Suprapubic skin (tissue), 4 donors: Measurements from ENCODE around the gene HTRA2.

ENCODE experiments used
- CTCF ChIP-seq, 2 donors: fragments of 200-600 bp in 1 of 2; fragments of 450-650 bp in 1 of 2; sonication (generic) in 1 of 2; IDR thresholded peaks; one replicate each; pipeline ENCODE4 v1.5.1; 2016 to 2019; ENCODE audit warnings: antibody characterized with exemption in 2 of 2, mild to moderate bottlenecking in 1 of 2, moderate library complexity in 1 of 2
- POLR2A ChIP-seq, 2 donors: fragments of 450-650 bp; IDR thresholded peaks; one replicate each; pipeline ENCODE4 v1.6.1; 2017; ENCODE audit warnings: antibody characterized with exemption in 2 of 2, mild to moderate bottlenecking in 2 of 2, moderate library complexity in 2 of 2
- POLR2AphosphoS5 ChIP-seq, 3 donors: sonication (generic); formaldehyde crosslinking; IDR thresholded peaks; one replicate each; pipeline ENCODE4 v1.6.1; 2017; ENCODE audit warnings: antibody characterized with exemption in 3 of 3

DNA sequence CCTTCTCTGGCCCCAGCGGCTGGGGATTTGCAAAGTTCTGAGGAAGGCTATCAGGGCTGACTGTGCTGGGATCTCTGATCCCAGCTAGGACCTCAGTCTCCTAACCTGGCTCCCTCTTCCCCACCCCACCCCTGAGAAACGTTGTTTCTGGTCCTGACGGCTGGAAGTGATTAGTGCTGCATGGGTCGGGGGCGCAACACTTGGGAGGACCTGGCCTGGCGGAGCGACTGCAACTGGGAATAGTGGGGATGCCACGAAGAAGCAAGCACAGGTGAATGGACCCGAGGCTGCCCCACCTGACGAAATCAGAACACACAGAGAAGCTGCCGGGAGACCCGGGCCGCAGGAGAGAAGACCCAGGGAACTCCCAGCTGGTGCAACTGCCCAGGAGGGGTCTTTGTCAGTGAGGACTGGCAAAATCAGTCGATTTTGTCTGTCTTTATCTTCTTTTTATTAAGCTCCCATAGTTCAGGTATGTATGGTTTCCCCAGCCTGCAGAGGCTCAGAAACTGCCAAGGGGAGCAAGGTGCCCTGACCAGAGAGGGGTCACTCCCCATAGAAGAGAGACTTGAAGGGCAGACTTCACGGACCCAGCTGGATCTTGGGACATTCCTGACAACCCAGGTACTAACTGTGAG is 29.7 kb upstream of the HTRA2 start:
- no peak for TF ChIP-seq CTCF (IDR thresholded peaks at IDR 0.05)
- TF ChIP-seq POLR2A (IDR thresholded peaks at IDR 0.05): no peak
- no peak for TF ChIP-seq POLR2AphosphoS5 (IDR thresholded peaks at IDR 0.05)
